Left ventricle myocardium superior (tissue), 1 donor: ENCODE data around the gene SOX5. TPM values are rescaled to one million over a fixed set of nuclear protein-coding genes. Genes with fewer than 3 reads are reported as not detected.
"Not testable (repeated sequence)": the region's sequence is repeated elsewhere in the genome, so short reads cannot be mapped to it uniquely, and the experiment has no call there.

Source experiments
- ATAC-seq: fragments of 200-7000 bp; cut with Tn5 transposase; one replicate; pipeline ENCODE4 v1.9.1; 2020; ENCODE audit warnings: mild to moderate bottlenecking, moderate library complexity
- DNase-seq: peaks from one replicate; pipeline ENCODE4 v3.0.0-alpha.2; 2020
- intact Hi-C: fragments of 100-400 bp; cut with micrococcal nuclease; formaldehyde crosslinking; loops from one replicate; pipeline ENCODE4 v1.11.0; 2022
- total RNA-seq: library from RNA; stranded (reverse); fragmentation: NEBNext Ultra II Directional; extraction: Animal tissue kit (Norgen Biotek cat#: 25700); gene quantifications from one replicate; pipeline ENCODE4 v1.2.1, GENCODE V29; 2021
- donor health status: DM: no; HTN: yes; CAD: no; lungs with severe emphysema.

The SOX5 gene
- total RNA-seq, 1 donor from 2014 or later: 4.0 TPM

GRCh38 chr12:23533699-23534098, 415.8 kb downstream of the SOX5 start:
- DNase-seq (no peak), ATAC-seq (no peak)
- intact Hi-C loops: no loop called here

GRCh38 chr12:23533265-23533664, 416.2 kb downstream of the SOX5 start:
- intact Hi-C loops: no loop called here
- DNase-seq: no peak
- no peak for ATAC-seq

- intact Hi-C loops: no loop called here
- ATAC-seq (no peak), DNase-seq (no peak)
Measured at GRCh38 chr12:23528316-23528715, 421.2 kb downstream of the SOX5 start.

- ATAC-seq (no peak), DNase-seq (no peak)
- intact Hi-C loops: no loop called here
Measured at GRCh38 chr12:23525450-23526072, 423.9 kb downstream of the SOX5 start.

- intact Hi-C loops: no loop called here
- DNase-seq: no peak
- no peak for ATAC-seq
Measured at GRCh38 chr12:23523339-23523738, 426.1 kb downstream of the SOX5 start.

GRCh38 chr12:23519444-23519843, 430.0 kb downstream of the SOX5 start:
- ATAC-seq, intact Hi-C loops, DNase-seq: not testable (repeated sequence)

GRCh38 chr12:23515785-23516184, 433.7 kb downstream of the SOX5 start:
- ATAC-seq, intact Hi-C loops, DNase-seq: not testable (repeated sequence)

GRCh38 chr12:23510484-23510883, 439.0 kb downstream of the SOX5 start:
- no peak for ATAC-seq
- intact Hi-C loops: no loop called here
- no peak for DNase-seq

GRCh38 chr12:23509832-23510231, 439.6 kb downstream of the SOX5 start:
- ATAC-seq, intact Hi-C loops, DNase-seq: not testable (repeated sequence)

- DNase-seq, ATAC-seq, intact Hi-C loops: not testable (repeated sequence)
Measured at GRCh38 chr12:23507785-23508184, 441.7 kb downstream of the SOX5 start.

GRCh38 chr12:23505736-23506135, 443.7 kb downstream of the SOX5 start:
- not testable (repeated sequence) for ATAC-seq

GRCh38 chr12:23504641-23505399, 444.6 kb downstream of the SOX5 start:
- ATAC-seq: no peak

More at GRCh38 chr12:23505736-23506135, 443.7 kb downstream of the SOX5 start:
- intact Hi-C loops, DNase-seq: not testable (repeated sequence)

GRCh38 chr12:23504043-23504442, 445.4 kb downstream of the SOX5 start:
- intact Hi-C loops: no loop called here
- DNase-seq (no peak), ATAC-seq (no peak)

More at GRCh38 chr12:23504641-23505399, 444.6 kb downstream of the SOX5 start:
- DNase-seq: no peak
- intact Hi-C loops: no loop called here

- DNase-seq (no peak), ATAC-seq (no peak)
- intact Hi-C loops: no loop called here
Measured at GRCh38 chr12:23503544-23503943, 445.9 kb downstream of the SOX5 start.

GRCh38 chr12:23502259-23502658, 447.2 kb downstream of the SOX5 start:
- ATAC-seq: no peak
- intact Hi-C loops: no loop called here
- no peak for DNase-seq

GRCh38 chr12:23495472-23495871, 454.0 kb downstream of the SOX5 start:
- ATAC-seq (no peak), DNase-seq (no peak)
- intact Hi-C loops: no loop called here

- intact Hi-C loops: no loop called here
Measured at GRCh38 chr12:23493672-23494071, 455.8 kb downstream of the SOX5 start.

GRCh38 chr12:23491029-23491428, 458.4 kb downstream of the SOX5 start:
- DNase-seq, intact Hi-C loops, ATAC-seq: not testable (repeated sequence)

More at GRCh38 chr12:23493672-23494071, 455.8 kb downstream of the SOX5 start:
- no peak for ATAC-seq
- DNase-seq: no peak

- intact Hi-C loops: no loop called here
- ATAC-seq (no peak), DNase-seq (no peak)
Measured at GRCh38 chr12:23488130-23488529, 461.3 kb downstream of the SOX5 start.

GRCh38 chr12:23484238-23484637, 465.2 kb downstream of the SOX5 start:
- intact Hi-C loops: no loop called here
- DNase-seq (no peak), ATAC-seq (no peak)

GRCh38 chr12:23482571-23482970, 466.9 kb downstream of the SOX5 start:
- ATAC-seq: no peak
- intact Hi-C loops: no loop called here
- no peak for DNase-seq
